HUES48 (cell line): ENCODE measurements around the gene RALGPS2.

Source experiments
- H3K27ac ChIP-seq: one replicate; pipeline ENCODE4 v1.7.0; 2013; ENCODE audit warnings: low read depth, low read length, inconsistent platforms
- H3K27me3 ChIP-seq: 2 replicates; pipeline ENCODE4 v1.6.1; 2013; ENCODE audit warnings: mild to moderate bottlenecking, low read length; ENCODE audit not compliant: control insufficient read depth, insufficient read depth
- H3K36me3 ChIP-seq: 2 replicates; pipeline ENCODE4 v1.6.1; 2013; ENCODE audit warnings: low read length; ENCODE audit not compliant: control insufficient read depth, insufficient read depth
- H3K4me1 ChIP-seq: 2 replicates; pipeline ENCODE4 v1.6.1; 2013; ENCODE audit warnings: mild to moderate bottlenecking, low read length; ENCODE audit not compliant: control insufficient read depth, insufficient read depth
- H3K4me3 ChIP-seq: 2 replicates; pipeline ENCODE4 v1.5.1; 2013; ENCODE audit warnings: mild to moderate bottlenecking, low read depth, low read length
- H3K9ac ChIP-seq: 2 replicates; pipeline ENCODE4 v1.6.1; 2013; ENCODE audit warnings: mild to moderate bottlenecking, low read depth, low read length, moderate library complexity
- H3K9me3 ChIP-seq: 2 replicates; pipeline ENCODE4 v1.6.1; 2013; ENCODE audit warnings: low read length; ENCODE audit not compliant: control insufficient read depth, insufficient read depth

The RALGPS2 gene

GRCh38 chr1:178776553-178776952, 51.5 kb downstream of the RALGPS2 start:
- H3K36me3 ChIP-seq = peaks cover 10% of the 10 kb centered on the region; the same call in 1 of the 2 replicates

GRCh38 chr1:178781533-178782330, 56.7 kb downstream of the RALGPS2 start:
- Histone ChIP-seq H3K36me3 (peaks cover 19% of the 10 kb centered on the region; the same call in 1 of the 2 replicates), H3K4me3 (no peak overlapping the region), H3K4me1 (peaks cover 12% of the 10 kb centered on the region; the same call in 1 of the 2 replicates), H3K9ac (no peak overlapping the region), H3K27ac (no peak overlapping the region), H3K9me3 (no peaks in the 10 kb centered on the region), H3K27me3 (no peaks in the 10 kb centered on the region)

More at GRCh38 chr1:178776553-178776952, 51.5 kb downstream of the RALGPS2 start:
- Histone ChIP-seq H3K27ac (no peak overlapping the region), H3K4me1 (no peaks in the 10 kb centered on the region), H3K27me3 (no peaks in the 10 kb centered on the region), H3K4me3 (no peak overlapping the region), H3K9ac (no peak overlapping the region), H3K9me3 (no peaks in the 10 kb centered on the region)

DNA sequence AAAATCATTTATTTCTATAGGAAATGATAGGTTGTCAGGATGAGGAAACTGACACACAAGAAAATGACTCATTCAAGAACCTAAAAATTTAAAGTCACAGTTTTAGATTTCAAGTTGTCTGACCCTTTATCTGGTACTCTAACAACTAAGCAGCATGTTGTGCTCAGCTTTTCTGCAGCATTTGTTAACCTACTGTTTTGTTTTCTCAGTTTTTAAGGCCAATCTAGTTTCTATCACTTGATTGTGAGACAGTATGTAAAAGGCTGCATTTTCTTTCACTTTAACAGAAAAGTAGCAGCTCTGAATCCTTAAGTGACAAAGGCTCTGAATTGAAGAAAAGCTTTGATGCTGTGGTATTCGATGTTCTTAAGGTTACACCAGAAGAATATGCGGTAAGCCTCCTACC, 59.1 kb downstream of the RALGPS2 start:
- H3K4me1 ChIP-seq = peaks cover 12% of the 10 kb centered on the region; the same call in 1 of the 2 replicates
- H3K4me3 ChIP-seq = no peak overlapping the region
- H3K9me3 ChIP-seq = no peaks in the 10 kb centered on the region
- peak overlapping the region; percentile 21 for H3K27ac ChIP-seq
- H3K36me3 ChIP-seq = peaks cover 19% of the 10 kb centered on the region
- H3K9ac ChIP-seq = no peak overlapping the region; the same call in 1 of the 2 replicates
- H3K27me3 ChIP-seq = no peaks in the 10 kb centered on the region

DNA sequence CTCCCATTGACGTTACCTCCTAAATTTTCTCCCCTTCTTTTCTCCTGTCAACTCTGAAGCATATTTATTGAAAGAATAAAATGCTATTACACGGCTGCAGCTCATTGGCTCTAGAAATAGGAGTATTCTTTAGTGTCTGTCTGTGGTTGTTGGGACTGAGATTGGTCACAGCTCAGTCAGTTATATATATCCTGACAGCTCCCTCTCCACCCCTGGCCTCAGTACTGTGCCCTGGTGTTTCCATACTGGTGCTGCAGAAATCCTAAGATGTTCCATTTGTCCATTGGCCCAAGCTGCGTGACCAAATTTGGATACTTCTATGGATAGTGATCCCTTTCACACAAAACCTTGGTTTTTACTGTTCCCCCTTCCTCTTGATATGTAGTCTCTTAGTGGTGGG, 67.3 kb downstream of the RALGPS2 start:
- H3K27me3 ChIP-seq = no peaks in the 10 kb centered on the region
- H3K27ac ChIP-seq = no peak overlapping the region
- no peaks in the 10 kb centered on the region for H3K9me3 ChIP-seq
- H3K36me3 ChIP-seq = peaks cover 5% of the 10 kb centered on the region; the same call in 1 of the 2 replicates
- H3K4me3 ChIP-seq = no peak overlapping the region
- H3K4me1 ChIP-seq = no peaks in the 10 kb centered on the region
- H3K9ac ChIP-seq = no peak overlapping the region

GRCh38 chr1:178796013-178796412, 71.0 kb downstream of the RALGPS2 start:
- Histone ChIP-seq H3K9me3 (no peaks in the 10 kb centered on the region), H3K27ac (no peak overlapping the region), H3K4me1 (no peaks in the 10 kb centered on the region), H3K9ac (no peak overlapping the region), H3K4me3 (no peak overlapping the region), H3K36me3 (peaks cover 2% of the 10 kb centered on the region), H3K27me3 (no peaks in the 10 kb centered on the region)

GRCh38 chr1:178797590-178797989, 72.5 kb downstream of the RALGPS2 start:
- Histone ChIP-seq H3K36me3 (peaks cover 2% of the 10 kb centered on the region), H3K4me1 (no peaks in the 10 kb centered on the region), H3K9ac (no peak overlapping the region), H3K27me3 (no peaks in the 10 kb centered on the region), H3K9me3 (no peaks in the 10 kb centered on the region), H3K4me3 (no peak overlapping the region), H3K27ac (no peak overlapping the region)

DNA sequence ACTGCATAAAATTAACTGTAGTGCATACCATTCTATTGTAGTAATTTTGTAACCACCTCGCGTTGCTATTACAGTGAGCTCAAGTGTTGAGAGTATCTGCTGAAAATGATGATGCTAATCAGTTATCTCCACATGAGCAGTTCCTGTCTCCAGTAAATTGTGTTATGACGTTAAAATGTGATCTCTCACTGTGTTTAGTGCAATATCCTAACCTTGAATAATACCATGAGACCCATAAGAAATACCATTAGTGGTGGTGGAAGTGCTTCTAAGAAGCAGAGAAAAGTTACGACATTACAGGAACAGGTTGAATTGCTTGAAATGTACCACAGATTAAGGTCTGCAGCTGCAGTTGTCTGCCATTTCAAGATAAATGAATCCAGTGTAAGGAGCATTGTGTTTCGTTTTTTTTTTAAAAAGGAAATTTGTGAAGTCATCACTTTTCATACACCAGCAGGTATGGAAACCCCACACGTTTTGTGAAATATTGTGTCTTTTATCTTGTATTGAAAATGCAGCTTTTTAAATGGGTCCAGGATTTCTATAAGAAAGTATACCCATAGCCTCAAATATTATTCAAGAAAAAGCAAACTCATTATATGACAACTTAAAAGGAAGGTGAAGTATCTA, 73.3 kb downstream of the RALGPS2 start:
- Histone ChIP-seq H3K36me3 (peaks cover 2% of the 10 kb centered on the region), H3K27me3 (no peaks in the 10 kb centered on the region), H3K9me3 (no peaks in the 10 kb centered on the region), H3K9ac (no peak overlapping the region), H3K4me3 (no peak overlapping the region), H3K4me1 (no peaks in the 10 kb centered on the region), H3K27ac (no peak overlapping the region)

- Histone ChIP-seq H3K9ac (no peak overlapping the region), H3K9me3 (no peaks in the 10 kb centered on the region), H3K4me3 (no peak overlapping the region), H3K4me1 (0 out of 2 replicates have a peak, but pooled peaks cover 3% of the 10 kb centered on the region), H3K27ac (no peak overlapping the region), H3K27me3 (no peaks in the 10 kb centered on the region), H3K36me3 (peaks cover 2% of the 10 kb centered on the region)
Measured at GRCh38 chr1:178802873-178803272, 77.8 kb downstream of the RALGPS2 start.

- no peaks in the 10 kb centered on the region for H3K27me3 ChIP-seq
- H3K9me3 ChIP-seq = no peaks in the 10 kb centered on the region
- no peak overlapping the region for H3K4me3 ChIP-seq
- 0 out of 2 replicates have a peak, but pooled peaks cover 3% of the 10 kb centered on the region for H3K4me1 ChIP-seq
- H3K9ac ChIP-seq = no peak overlapping the region
- H3K36me3 ChIP-seq = peaks cover 13% of the 10 kb centered on the region
- no peak overlapping the region for H3K27ac ChIP-seq
Measured at GRCh38 chr1:178806665-178807300, 81.7 kb downstream of the RALGPS2 start.

GRCh38 chr1:178808529-178808928, 83.5 kb downstream of the RALGPS2 start:
- Histone ChIP-seq H3K4me3 (no peak overlapping the region), H3K9me3 (no peaks in the 10 kb centered on the region), H3K36me3 (peaks cover 14% of the 10 kb centered on the region; the same call in 1 of the 2 replicates), H3K4me1 (0 out of 2 replicates have a peak, but pooled peaks cover 3% of the 10 kb centered on the region), H3K27me3 (no peaks in the 10 kb centered on the region), H3K27ac (no peak overlapping the region), H3K9ac (no peak overlapping the region)
